ENCODE measurements around the gene LINGO1. TPM values are rescaled to one million over a fixed set of nuclear protein-coding genes. Genes with fewer than 3 reads are reported as not detected.

LINGO1 gene
- total RNA-seq, 2 donors from 2014 or later, result 7.9 to 19.7 TPM

GRCh38 chr15:77659350-77660321 is 26.9 kb upstream of the LINGO1 start:
- TF ChIP-seq CTCF (conservative IDR thresholded peaks at IDR 0.05), result peak; percentile 86
- no peaks in the 10 kb centered on the region for H3K4me1 Mint-ChIP-seq
- 88 to 91% methylated on average over 7 to 10 of the region's 12 CpGs for WGBS, 2 experiments (ENCODE audit: insufficient coverage in 1 of 2, insufficient read length in 1 of 2)
- no peak overlapping the region for H3K4me3 Mint-ChIP-seq
- Histone ChIP-seq H3K9me3 (ENCODE audit: control insufficient read depth, low read length) (no peaks in the 10 kb centered on the region), H3K9ac (ENCODE audit: extremely low read depth, low read length, poor library complexity, severe bottlenecking) (no peak overlapping the region), H3K27me3 (ENCODE audit: control insufficient read depth, insufficient read depth, low read length, poor library complexity, severe bottlenecking) (no peaks in the 10 kb centered on the region), H3K27ac (ENCODE audit: low read depth, low read length) (no peak overlapping the region), H3K4me1 (ENCODE audit: control insufficient read depth, insufficient read depth, low read length) (no peaks in the 10 kb centered on the region), H3K36me3 (ENCODE audit: control insufficient read depth, insufficient read depth, low read length) (no peaks in the 10 kb centered on the region), H3K4me3 (ENCODE audit: low read length) (no peak overlapping the region)
- no peaks in the 10 kb centered on the region for H3K36me3 Mint-ChIP-seq (ENCODE audit: low read depth)
- H3K27me3 Mint-ChIP-seq (ENCODE audit: insufficient read depth), result peaks cover 3% of the 10 kb centered on the region
- no peaks in the 10 kb centered on the region for H3K9me3 Mint-ChIP-seq
- H3K27ac Mint-ChIP-seq, result no peak overlapping the region
- DNase-seq, result peak; percentile 89

- H3K27me3 Mint-ChIP-seq (ENCODE audit: insufficient read depth), result peaks cover 3% of the 10 kb centered on the region
- no peak for TF ChIP-seq CTCF (conservative IDR thresholded peaks at IDR 0.05)
- Histone ChIP-seq H3K27me3 (ENCODE audit: control insufficient read depth, insufficient read depth, low read length, poor library complexity, severe bottlenecking) (no peaks in the 10 kb centered on the region), H3K9ac (ENCODE audit: extremely low read depth, low read length, poor library complexity, severe bottlenecking) (no peak overlapping the region), H3K9me3 (ENCODE audit: control insufficient read depth, low read length) (no peaks in the 10 kb centered on the region), H3K4me1 (ENCODE audit: control insufficient read depth, insufficient read depth, low read length) (no peaks in the 10 kb centered on the region), H3K36me3 (ENCODE audit: control insufficient read depth, insufficient read depth, low read length) (no peaks in the 10 kb centered on the region), H3K27ac (ENCODE audit: low read depth, low read length) (no peak overlapping the region), H3K4me3 (ENCODE audit: low read length) (no peak overlapping the region)
- no peak overlapping the region for H3K27ac Mint-ChIP-seq
- WGBS, 2 experiments (ENCODE audit: insufficient coverage in 1 of 2, insufficient read length in 1 of 2), result 85 to 95% methylated on average over 6 of the region's 6 CpGs
- no peak overlapping the region for H3K4me3 Mint-ChIP-seq
- no peaks in the 10 kb centered on the region for H3K36me3 Mint-ChIP-seq (ENCODE audit: low read depth)
- no peak for DNase-seq
- peaks cover 4% of the 10 kb centered on the region for H3K9me3 Mint-ChIP-seq
- no peaks in the 10 kb centered on the region for H3K4me1 Mint-ChIP-seq
Measured at GRCh38 chr15:77658304-77658703, 25.6 kb upstream of the LINGO1 start.

- 92% methylated on average over 12 to 23 of the region's 23 CpGs for WGBS, 2 experiments (ENCODE audit: insufficient coverage in 1 of 2, insufficient read length in 1 of 2)
- Histone ChIP-seq H3K27ac (ENCODE audit: low read depth, low read length) (no peak overlapping the region), H3K9ac (ENCODE audit: extremely low read depth, low read length, poor library complexity, severe bottlenecking) (no peak overlapping the region), H3K4me3 (ENCODE audit: low read length) (no peak overlapping the region), H3K4me1 (ENCODE audit: control insufficient read depth, insufficient read depth, low read length) (no peaks in the 10 kb centered on the region), H3K9me3 (ENCODE audit: control insufficient read depth, low read length) (no peaks in the 10 kb centered on the region), H3K27me3 (ENCODE audit: control insufficient read depth, insufficient read depth, low read length, poor library complexity, severe bottlenecking) (no peaks in the 10 kb centered on the region), H3K36me3 (ENCODE audit: control insufficient read depth, insufficient read depth, low read length) (no peaks in the 10 kb centered on the region)
- peaks cover 3% of the 10 kb centered on the region for H3K27me3 Mint-ChIP-seq (ENCODE audit: insufficient read depth)
- no peaks in the 10 kb centered on the region for H3K36me3 Mint-ChIP-seq (ENCODE audit: low read depth)
- no peak overlapping the region for H3K4me3 Mint-ChIP-seq
- no peak for TF ChIP-seq CTCF (conservative IDR thresholded peaks at IDR 0.05)
- H3K4me1 Mint-ChIP-seq, result no peaks in the 10 kb centered on the region
- peaks cover 4% of the 10 kb centered on the region for H3K9me3 Mint-ChIP-seq
- no peak overlapping the region for H3K27ac Mint-ChIP-seq
- DNase-seq, result no peak
Measured at GRCh38 chr15:77657634-77658238, 25.0 kb upstream of the LINGO1 start.

All from endodermal cell (in vitro differentiated cells).